Fibroblast of the conjunctiva (primary cell): Measurements from ENCODE around the gene RPP30.
A peak's percentile ranks its signal among the peaks of the same experiment; 100 is the strongest.
"Not testable (repeated sequence)": the region's sequence is repeated elsewhere in the genome, so short reads cannot be mapped to it uniquely, and the experiment has no call there.

Experiments used
- DNase-seq: peaks from one replicate; pipeline ENCODE4 v3.0.0-alpha.2; 2010; ENCODE audit warnings: low read depth

The RPP30 gene

DNA sequence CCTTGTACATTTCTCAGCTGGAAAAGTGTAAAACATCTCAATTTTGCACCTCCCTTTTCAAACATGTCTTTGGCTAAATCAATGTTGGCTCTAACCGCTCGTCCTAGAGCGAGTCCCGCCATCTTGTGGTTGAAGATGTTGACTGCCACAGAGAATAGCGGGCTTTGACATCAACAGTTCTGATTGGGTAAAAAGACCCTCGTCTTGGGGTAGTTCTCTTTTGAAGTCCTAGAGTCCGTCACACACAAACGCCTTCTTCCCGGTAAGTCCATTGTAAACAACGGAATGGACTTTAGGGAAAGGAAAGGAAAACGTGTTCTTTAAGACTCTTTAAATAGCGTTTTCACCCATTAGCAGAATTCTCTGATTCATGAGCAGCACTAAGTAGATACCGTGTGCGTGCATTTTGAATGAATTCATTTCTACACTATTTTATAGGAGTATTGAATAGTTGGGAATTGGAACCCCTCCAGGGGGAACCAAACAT, 452 bp upstream of the RPP30 start:
- DNase-seq = peak; percentile 73

DNA sequence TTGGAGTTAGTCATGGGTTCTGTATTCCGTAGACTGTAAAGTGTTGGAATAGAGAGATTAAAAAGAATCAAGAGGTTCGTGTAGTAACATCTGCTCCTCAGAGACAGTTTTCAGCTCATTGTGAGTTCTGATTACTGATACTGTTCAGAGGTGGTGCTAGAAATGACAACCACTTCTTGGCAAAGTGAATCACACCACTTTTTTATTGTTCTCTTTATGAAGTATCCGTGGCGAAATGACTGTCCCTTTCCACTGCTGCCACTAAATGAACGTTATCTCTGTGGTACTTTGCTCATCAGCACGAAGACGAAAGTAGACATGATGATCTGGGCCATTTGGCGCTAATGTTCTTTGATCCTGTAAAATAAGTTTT, 860 bp downstream of the RPP30 start:
- DNase-seq = no peak

DNA sequence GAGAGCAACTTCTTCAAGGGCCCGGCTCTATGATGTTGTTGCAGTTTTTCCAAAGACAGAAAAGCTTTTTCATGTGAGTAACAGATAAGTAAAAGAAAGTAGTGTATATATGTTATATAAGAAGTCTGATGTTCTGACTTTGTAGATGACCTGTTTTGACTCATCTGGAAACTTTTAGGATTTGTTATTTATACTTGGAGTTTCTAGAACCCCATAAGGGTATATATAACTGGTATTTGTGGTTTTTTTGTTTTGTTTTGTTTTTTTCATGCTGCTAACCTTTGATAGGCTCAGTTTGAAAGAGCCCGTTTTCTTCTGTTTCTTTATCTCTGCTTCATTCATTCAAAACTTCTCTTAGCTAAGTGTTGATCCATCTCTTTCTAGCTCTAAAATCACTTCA, 7.3 kb downstream of the RPP30 start:
- no peak for DNase-seq

DNA sequence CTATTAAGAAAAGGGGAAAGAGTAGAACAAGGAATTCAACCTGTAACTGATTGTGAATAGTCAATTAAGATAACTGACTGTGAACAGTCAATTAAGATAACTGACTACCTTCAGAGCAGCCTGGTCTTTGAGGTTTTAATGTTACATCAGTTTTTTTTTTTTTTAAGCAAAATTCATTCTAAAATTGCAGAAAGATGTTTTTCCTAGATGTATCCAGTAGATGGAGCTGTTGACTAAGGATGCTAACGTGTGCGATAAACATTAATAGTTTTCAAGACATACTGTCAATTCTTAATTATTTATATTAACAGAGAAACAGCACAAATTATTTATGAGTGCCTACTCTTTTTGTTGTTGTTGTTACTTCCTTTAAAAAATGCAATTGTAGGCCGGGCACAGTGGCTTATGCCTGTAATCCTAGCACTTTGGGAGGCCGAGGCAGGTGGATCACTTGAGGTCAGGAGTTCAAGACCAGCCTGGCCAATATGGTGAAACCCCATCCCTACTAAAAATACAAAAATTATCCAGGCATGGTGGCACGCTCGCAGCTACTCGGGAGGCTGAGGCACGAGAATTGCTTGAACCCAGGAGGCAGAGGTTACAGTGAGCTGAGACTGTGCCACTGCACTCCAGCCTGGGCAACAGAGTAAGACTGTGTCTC, 8.4 kb downstream of the RPP30 start:
- peak; percentile 31 for DNase-seq

DNA sequence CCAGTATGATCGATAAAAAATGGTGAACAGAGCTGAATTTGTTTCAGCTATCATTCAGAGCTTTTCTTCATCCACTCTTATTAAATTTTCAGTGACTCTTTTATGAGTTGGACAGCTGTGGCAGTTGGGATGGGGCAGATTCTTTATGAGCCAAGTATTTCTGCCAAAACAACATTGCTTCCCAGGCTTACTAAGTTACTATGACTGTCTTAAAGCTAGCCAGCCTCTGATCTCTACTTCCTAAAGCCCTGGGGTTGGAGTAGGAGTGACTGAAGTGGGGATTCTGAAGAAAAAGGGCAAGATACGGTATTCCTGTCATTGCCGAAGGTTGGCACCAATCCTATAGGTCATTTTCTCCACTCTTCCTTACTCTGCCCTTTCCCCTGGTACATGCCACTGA, 12.7 kb downstream of the RPP30 start:
- DNase-seq = no peak

DNA sequence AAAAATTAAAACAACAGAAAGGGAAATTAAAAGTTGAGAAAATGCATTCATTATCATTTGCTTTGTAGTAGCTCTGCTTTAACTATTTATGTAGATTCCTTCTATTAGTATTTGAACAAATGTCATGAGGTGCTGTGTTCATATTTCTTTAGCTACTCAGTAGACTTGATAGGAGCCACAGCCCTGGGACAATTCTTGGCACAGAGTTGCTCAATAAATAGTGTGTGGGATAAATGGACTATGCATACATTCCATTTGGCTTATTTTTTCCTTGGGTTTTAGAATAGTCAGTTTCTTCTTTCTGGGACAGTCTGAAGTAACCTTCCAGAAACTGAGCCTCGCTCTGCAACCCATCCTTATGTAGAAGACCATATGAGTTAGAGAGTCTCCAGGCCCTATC, 13.4 kb downstream of the RPP30 start:
- DNase-seq = no peak

DNA sequence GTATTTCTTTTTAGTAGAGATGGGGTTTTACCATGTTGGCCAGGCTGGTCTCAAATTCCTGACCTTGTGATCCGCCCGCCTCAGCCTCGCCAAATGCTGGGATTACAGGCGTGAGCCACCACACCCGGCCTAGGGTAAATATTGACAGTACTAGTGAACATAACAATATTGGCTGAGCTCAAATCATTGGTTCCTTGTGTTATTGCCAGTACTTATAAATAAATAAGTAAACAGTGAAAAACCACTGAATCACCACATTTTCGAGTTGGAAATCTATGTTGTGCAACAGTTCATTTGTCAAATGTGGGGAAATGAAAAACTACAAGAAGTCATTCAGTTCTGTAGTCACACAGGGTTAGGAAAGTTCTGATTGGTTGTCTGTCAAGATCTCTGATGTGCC, 15.8 kb downstream of the RPP30 start:
- DNase-seq = no peak

DNA sequence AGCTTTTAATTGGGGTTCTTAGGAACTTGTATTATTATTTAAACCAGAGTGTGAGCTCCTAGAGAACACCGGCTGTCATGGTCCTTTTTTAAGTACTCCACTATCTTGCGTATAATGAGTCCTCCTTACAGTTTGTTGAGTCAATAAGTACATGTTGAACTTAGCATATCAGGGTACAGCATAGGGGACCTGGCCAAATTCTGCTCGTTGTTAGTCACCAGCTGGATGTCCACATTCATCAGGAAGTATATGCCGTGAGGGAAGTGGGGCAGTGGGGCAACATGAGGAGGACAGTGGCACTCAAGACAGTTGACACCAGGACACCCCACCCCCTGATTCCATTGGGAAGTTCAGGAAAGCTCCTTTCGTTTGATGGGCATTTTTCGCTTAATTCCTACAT, 16.6 kb downstream of the RPP30 start:
- no peak for DNase-seq

DNA sequence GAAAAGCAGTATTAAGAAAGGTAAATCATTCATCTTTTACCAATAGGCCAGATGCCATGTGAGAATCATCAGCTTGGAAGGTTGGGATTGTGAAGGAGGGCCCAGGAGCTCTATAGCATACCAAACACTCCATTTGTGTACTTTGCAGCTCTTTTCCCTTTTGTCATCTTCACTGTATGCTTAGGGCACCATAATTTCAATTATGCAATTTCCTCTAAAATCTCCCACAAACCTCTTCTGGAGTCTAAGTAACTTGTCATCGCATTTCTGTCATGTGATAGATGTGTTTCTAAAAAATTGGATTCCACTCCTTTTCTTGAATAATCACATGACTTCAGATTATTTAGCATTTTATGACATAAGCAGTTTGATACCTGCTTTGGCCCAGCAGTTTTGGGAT, 17.9 kb downstream of the RPP30 start:
- no peak for DNase-seq

DNA sequence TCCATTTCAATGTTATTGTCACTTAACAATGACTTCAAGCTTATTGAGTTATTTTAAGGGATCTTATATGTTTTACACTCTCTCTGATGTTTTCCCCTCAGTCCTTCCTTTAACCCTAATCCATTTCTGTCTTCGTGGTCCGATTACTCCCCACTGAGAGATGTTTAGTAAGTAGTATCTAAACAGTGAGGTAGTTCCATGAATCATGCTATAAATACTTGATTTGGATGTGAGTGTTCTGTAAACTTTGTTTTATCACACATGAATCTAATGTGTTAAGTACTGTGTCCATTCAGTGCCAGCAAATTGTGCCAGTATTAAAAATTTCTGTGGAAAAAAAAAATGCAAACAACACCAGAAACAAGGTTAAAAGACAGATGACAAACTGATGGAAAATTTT, 18.6 kb downstream of the RPP30 start:
- DNase-seq = no peak

DNA sequence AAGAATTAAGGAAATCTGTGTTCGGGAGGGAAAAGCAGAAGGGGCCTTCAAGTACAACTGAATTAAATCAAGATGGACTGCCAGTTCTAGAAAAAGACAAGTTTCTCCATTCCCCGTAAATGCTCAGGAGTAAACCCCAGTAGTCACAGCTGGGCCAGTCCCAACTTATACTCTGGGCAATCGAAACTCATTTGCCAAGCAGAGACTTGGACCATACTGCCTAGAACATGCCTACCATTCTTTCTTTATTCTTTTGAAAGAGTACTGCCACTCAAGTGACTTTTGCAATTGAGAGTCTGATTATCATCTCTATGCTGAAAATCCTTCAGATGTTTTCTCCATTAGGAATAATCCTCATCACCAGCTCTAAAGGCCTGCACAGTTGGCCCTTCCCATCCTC, 21.4 kb downstream of the RPP30 start:
- DNase-seq = no peak

DNA sequence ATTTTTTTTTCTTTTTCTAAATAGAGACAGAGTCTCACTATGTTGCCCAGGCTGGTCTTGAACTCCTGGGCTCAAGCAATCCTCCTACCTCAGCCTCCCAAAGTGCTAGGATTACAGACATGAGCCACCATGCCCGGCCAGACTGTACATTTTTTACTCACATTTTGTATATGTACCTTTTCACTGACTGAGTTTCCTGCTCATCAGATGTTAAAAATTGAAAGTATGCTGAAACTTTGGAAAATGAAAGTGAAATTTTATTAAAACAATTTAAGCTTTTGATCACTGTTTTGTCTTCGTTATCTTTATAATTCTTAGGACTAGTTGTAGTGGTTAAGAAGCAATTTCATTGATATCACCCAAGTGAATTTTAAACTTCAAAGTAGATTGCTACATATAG, 25.1 kb downstream of the RPP30 start:
- not testable (repeated sequence) for DNase-seq

DNA sequence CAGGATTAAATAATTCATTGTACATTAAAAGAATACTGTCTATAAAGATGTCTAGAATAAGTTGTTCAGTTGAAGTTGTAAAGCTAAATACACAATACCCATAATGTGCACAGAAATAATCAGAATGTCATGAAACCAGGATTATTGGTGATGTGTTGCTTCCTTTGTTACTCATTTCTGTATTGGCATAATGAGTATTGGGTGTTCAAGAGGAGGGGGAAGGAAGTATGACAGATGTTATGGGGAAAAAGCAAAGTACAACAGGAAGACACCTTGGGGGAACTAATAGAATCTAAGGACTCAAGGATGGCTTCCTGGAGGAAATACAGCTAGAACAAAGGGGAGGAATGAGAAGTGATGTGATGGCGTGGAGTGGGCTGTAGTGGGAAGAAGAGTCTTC, 34.2 kb downstream of the RPP30 start:
- no peak for DNase-seq

DNA sequence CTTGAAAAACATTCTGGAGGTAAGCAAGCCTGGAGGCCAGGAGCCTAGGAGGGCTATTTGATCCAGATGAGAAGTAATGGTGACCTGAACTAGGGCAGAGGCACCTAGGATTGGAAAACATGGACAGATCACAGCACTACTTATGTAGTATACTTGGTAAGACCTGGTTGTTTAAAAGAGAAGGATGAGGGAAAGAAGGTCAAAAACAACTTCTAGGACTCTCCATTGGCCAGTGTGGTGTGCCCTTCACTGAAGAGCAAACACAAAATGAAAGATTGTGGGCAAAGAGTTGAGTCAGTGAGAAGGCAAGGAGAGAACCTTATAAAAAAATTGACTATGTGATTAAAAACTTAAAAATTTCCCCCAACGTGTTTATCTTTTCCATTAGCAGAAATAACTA, 34.8 kb downstream of the RPP30 start:
- no peak for DNase-seq

DNA sequence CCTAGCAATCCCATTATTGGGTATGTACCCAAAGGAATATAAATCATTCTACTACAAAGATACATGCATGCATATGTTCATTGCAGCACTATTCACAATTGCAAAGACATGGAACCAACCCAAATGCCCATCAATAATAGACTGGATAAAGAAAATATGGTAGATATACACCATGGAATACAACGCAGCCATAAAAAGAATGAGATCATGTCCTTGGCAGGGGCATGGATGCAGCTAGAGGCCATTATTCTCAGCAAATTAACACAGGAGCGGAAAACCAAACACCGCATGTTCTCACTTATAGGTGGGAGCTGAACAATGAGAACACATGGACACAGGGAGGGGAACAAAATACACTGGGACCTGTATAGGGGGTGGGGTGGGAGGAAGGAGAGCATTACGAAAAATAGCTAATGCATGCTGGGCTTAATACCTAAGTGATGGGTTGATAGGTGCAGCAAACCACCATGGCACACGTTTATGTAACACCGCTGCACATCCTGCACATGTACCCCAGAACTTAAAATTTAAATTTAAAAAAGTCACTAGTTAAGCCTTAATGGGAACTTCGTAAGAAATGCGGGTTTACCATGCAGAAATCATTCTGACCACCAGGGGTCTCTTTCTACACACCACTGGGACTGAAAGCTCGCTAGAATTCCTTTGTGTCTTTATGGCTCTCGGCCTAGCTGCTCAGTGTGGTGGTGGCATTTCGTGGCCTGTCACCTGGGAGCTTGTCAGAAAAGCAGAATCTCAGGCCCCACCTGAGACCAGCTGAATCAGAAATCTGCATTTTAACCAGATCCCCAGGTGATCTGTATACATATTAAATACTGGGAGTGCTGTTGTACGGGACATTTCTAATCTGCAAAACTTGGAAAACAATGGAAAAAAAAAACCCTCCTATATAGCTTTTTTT, 39.6 kb downstream of the RPP30 start:
- peak; percentile 63 for DNase-seq

DNA sequence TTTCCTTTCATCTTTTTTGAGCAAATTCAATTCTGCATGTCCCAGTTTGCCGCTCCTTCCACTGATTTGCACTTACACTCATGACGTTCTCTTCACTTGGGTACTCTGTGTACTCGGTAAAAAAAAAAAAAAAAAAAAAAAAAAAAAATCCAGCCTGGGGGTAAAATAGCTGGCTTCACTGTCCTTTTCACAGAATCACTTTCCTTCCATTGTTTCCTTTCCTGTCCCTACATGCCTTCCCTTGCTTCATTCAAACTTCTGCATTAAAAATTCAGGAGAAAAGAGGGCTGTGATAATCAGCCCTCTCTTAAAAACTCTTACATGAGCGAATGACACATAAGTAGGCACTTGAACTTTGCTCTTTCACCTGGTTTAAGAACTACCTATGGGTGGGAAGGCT, 40.4 kb downstream of the RPP30 start:
- DNase-seq = no peak

DNA sequence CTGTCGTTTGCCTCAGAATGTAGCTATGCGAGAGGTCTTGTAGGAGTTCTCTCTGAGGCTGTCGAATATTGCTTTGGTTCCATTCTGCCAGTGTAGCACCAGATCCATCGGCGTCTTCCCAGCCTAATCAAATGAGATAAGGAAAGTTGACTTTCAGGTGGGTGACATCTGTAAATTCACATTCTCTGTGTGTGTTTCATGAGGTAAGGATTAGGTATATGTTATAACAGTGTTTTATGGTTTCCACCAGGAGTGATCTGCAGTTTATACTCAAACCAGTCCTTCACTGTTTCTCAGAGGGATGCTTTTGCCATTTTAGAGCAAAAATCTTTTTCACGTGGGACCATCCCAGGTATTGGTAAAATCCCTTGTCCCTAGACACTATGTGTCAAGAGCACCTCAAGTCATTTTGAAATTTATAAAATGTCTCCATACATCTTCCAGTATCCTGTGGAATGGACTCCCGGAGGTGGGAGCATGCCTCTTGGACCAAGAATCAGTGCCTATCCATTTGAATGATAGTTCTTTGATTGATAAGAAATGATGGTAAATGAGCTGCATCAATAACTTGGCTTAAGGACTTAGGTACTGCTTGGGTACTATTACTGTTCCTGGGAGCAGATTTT, 41.2 kb downstream of the RPP30 start:
- no peak for DNase-seq

DNA sequence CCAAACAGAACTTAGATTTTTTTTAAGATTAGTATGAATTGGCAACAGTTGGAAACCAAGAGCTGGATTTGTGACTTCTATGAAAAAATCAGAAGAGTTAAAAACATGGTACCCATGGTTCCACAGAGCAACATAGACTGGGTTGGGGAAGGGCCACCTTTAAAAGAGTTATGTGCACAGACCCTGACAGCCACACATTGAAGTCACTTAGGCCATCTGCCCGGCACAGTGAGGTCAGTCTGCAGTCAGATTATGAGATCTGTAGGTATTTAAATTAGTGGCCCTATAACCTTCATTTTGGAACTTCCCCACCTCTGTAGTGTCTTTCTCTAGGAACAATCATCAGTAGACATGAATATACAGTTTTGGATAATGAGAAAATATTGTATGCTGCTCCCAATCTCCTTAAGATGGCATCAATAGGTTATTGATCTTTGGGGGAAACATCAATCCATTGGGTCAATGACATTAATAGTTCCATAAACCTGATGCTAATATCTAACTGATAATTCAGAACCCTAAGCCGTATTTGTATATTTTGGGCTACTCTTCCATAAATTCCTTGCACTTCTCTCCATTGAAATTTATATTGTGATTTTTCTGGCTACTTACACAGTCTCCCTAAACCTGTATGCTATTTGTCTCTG, 42.1 kb downstream of the RPP30 start:
- DNase-seq = no peak

DNA sequence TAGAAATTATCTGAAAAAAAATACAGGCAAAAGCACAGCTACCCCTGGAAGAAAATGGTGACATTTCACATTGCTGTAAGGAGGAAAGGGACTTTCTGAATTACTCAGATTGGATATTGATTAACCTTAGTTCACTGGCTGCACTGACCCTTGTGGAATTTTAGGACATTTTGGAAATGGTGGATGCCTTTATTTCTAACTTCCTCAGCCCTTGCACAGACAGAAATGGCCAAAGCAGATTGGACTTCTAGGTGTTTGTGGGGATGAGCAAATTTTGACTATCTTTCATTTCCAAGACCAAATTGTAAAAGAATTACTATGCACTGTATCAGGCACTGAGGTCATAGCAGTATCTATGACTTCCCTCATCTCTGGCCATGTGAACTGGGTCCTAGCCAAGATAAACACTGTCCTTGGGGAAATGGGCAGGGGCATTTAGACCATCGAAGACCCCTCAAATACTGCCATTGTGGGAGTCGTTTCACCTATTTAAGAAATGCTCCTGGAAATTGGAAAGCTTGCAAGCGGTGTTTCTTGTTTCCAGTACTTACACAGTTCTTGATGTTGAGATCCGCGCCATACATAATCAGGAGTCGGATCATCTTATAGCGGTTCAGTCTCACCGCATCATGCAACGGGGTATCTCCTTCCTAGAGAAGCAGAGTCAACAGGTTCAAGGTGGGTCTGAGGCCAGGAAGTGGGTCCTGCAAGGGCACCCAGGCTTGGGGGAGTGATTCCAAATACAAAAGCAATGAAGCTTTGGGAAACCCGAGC, 43.4 kb downstream of the RPP30 start:
- no peak for DNase-seq

DNA sequence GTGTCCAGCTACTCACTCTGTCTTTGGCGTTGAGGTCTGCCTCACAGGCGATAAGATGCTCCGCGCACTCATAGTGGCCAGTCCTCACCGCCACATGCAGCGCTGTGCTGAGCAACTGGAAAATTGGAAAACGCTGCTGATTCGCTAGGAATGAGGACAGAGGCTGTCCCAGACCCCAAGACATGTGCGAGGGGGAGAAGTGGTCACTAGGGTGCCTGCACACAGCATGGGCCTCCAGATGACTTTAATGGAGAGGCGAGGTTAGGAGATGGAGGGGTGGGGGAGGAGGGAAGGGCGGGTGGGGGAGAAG, 43.9 kb downstream of the RPP30 start:
- DNase-seq = no peak

DNA sequence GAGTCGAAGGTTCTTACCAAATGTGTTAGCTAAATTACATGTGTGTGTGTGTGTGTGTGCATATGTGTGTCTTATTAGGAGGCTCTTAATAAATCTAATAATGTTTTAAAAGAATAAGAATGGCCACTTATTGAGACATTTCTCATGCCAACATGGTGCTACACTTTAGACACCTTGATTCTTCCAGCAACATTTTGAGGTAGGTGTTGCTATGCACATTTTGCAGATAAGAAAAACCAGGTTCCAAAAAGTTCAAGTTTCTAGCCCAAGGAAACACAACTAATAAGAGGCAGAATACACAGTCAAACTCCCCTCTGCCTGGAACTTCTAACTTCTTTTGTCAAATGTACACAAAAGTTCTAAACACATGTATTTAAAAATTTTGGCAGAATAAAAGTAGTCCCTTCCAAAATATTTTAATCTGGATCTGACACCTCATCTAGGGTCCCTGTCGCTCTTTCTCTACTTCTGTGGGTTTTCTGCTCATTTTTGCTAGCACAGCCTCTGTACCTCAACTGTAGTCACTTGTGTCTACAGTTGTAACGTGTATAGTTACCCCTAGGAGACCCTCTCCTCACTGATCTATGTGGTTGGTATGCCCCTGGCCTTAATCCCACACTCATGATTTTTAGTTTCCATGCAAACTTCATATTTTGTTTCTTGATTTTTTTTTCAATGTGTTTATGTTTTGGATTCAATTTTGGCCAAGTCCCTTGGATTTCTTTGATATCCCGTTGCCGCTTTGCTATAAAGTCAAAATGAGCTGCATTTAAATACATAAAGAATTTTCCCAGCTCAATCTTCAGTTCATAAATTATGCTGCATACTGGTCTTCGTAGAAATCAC, 44.8 kb downstream of the RPP30 start:
- DNase-seq = no peak
